GM12892 (cell line): ENCODE measurements around the gene ABI1.
"Not testable (repeated sequence)": the region's sequence is repeated elsewhere in the genome, so short reads cannot be mapped to it uniquely, and the experiment has no call there.

Source experiments
- DNase-seq: peaks from one replicate; pipeline ENCODE4 v3.0.0; 2011; ENCODE audit not compliant: insufficient read length
- FAIRE-seq: peaks from 2 replicates; lab custom pipeline; 2011; peaks lifted over from hg19 to GRCh38; lab: Jason Lieb, UNC
- POLR2A ChIP-seq: IDR thresholded peaks from 2 replicates; pipeline ENCODE4 v1.6.1; 2011; ENCODE audit warnings: low read depth, low read length, control low read depth
- POLR2AphosphoS5 ChIP-seq: IDR thresholded peaks from 2 replicates; pipeline ENCODE4 v1.6.1; 2011; ENCODE audit warnings: low read depth, low read length, control low read depth
- TAF1 ChIP-seq: IDR thresholded peaks from 2 replicates; pipeline ENCODE4 v1.6.1; 2011; ENCODE audit warnings: low read depth, mild to moderate bottlenecking, control low read depth, low read length, borderline replicate concordance

Gene ABI1

GRCh38 chr10:26869528-26869927 is 8.8 kb upstream of the ABI1 start:
- no peak for DNase-seq
- FAIRE-seq, result no peak
- TF ChIP-seq POLR2AphosphoS5, result no peak
- no peak for TF ChIP-seq TAF1
- TF ChIP-seq POLR2A, result no peak

DNA sequence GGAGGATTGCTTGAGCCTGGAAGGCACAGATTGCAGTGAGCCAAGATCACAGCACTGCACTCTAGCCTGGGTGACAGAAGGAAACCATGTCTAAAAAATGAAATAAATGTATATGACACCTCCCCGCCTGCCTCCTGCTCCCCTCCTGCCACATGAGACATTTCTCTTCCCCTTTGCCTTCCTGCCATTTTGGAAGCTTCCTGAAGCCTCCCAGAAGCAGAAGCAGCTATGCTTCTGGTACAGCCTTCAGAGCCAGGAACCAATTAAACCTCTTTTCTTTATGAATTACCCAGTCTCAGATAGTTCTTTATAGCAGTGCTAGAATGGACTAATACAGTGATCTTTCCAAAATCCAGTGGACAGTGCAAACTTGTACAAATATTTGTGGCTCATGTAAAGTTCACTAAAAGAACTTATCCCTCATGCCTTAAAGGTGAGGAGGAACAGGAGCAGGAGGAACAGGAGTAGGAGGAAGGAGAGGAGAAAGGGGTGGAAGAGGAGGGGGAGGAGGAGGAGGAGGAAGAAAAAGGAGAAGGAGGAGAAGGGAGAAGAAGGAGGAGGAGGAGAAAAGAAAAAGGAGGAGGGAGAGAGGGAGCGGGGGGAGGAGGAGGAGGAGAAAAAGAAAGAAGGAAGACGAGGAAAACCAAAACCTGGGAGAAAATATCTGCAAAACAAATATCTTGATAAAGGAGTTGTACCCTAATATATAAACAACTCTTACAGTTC is 2.8 kb upstream of the ABI1 start:
- no peak for DNase-seq
- FAIRE-seq, result no peak
- no peak for TF ChIP-seq TAF1
- no peak for TF ChIP-seq POLR2AphosphoS5
- TF ChIP-seq POLR2A, result no peak

DNA sequence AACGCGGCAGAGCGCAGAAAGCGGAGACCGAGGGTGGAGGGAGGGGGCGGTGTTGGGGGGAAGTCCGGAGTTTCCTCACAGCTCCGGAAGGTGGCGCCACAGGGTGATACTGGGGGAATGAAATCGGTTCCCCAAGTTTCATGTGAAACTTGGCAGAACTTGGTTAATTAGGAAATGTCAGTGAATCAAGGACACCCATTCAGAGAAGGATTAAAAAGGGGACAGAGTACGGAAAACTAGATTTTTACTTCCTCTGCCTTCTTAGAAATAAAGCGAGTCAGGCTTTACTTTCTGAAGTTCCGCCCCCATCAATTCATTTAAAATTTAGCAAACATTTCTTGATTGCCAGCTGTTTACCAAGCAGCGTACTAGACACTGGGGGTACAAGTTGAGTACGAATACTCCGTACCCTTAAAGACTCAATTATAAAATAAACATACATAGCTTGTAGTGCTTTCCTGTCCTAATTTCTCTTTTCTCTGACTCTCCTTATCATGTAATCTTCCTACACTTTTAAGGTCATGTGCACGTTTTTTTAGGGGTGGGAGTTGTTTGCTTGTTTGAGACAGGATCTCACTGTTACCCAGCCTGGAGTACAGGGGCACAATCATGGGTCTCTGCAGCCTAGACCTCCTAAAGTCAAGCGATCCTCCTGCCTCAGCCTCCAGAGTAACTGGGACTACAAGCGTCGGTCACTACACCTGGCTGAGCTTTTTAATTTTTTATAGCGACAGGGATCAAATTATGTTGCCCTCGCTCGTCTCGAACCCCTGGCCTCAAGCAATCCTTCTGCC is 644 bp upstream of the ABI1 start:
- TF ChIP-seq TAF1 (no peak), POLR2A (no peak), POLR2AphosphoS5 (no peak)
- DNase-seq (no peak), FAIRE-seq (peak; percentile 36)

DNA sequence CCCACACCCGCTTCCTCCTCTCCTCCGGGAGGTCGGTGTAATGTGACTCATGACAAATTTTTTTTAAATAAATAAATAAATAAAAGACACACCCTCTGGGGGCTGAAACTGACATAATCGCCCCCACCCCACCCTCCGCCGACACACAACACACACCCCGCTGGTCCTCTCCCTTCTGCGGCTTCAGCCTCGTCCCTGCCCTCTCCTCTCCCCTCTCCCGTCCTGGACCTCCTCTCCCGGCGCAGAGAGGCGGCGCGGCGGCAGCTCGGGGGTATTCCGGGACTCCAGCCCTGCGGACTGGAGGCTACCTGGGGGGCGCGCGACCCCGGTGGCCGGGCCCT is 686 bp downstream of the ABI1 start:
- TF ChIP-seq TAF1 (no peak), POLR2A (no peak), POLR2AphosphoS5 (no peak)
- peak; percentile 8 for DNase-seq
- FAIRE-seq, result no peak

GRCh38 chr10:26859241-26860101 is 1.3 kb downstream of the ABI1 start:
- no peak for FAIRE-seq
- no peak for DNase-seq
- TF ChIP-seq POLR2AphosphoS5 (no peak), TAF1 (no peak), POLR2A (no peak)

DNA sequence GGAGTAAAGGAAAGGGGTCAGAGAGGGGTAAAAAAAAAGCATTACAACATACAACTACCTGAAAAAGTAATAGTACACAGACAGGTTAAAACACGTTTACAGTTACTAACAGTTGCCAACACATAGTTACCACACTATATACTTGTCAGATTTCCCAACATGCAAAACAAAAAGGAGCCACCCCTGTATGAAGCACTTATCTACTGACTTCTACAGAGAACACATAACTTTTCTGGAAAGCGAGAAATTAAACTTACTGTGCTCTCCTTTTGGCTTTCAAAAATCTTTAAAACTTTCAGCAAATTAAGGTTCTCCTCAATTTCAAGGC is 2.1 kb downstream of the ABI1 start:
- DNase-seq (no peak), FAIRE-seq (no peak)
- TF ChIP-seq POLR2AphosphoS5 (no peak), POLR2A (no peak), TAF1 (no peak)

DNA sequence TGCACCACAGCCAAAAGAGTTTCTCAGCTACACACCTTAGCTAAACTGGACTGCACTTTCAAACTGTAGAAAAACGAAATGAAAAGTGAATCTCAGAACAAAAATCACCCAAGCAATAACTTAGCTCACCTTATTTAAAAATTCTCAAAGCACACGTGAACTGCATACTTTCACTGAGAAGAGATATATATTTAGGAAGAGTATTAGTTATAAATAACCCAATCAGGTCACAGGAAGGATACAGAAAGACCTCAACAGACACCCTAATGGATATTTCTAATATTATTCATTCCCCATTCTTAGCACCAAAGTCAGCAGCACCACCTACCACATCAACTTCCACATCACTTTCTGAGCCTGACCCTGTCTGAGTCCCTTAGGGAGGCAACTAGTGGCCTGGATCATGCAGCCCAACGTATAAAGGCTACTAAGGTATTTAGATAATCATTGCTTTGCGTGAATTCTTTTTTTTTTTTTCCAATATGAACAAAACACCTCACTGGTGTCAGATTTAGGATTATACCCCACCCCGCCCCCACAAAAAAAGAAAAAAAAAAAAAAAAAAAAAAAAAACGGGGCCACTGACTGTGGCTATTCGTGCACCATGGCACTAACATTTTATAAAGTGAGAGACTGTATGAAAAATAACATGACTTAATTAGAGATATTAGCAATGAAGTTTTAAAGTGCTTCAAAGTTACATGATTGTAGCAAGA is 2.6 kb downstream of the ABI1 start:
- FAIRE-seq, result peak; percentile 71

DNA sequence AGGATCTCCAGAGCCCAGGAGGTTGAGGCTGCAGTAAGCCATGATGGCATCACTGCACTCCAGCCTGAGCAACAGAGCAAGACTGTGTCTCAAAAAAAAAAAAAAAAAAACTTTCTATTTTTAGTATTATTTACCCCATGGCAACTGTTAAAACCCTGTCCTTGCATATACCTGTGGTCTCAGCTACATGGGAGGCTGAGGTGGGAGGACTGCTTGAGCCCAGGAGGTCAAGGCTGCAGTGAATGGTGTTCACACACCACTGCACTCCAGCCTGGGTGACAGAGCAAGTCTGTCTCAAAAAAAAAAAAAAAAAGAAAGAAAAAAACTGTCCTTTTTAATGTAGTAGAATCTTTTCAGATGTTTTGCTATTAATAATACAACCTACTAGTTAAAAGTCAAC is 3.2 kb downstream of the ABI1 start:
- not testable (repeated sequence) for FAIRE-seq, DNase-seq

More for the DNA sequence above, 2.6 kb downstream of the ABI1 start:
- DNase-seq, result no peak
- TF ChIP-seq TAF1 (no peak), POLR2A (no peak), POLR2AphosphoS5 (no peak)

GRCh38 chr10:26855186-26855585 is 5.6 kb downstream of the ABI1 start:
- DNase-seq (no peak), FAIRE-seq (no peak)
- TF ChIP-seq POLR2AphosphoS5, result no peak
- no peak for TF ChIP-seq TAF1
- no peak for TF ChIP-seq POLR2A

DNA sequence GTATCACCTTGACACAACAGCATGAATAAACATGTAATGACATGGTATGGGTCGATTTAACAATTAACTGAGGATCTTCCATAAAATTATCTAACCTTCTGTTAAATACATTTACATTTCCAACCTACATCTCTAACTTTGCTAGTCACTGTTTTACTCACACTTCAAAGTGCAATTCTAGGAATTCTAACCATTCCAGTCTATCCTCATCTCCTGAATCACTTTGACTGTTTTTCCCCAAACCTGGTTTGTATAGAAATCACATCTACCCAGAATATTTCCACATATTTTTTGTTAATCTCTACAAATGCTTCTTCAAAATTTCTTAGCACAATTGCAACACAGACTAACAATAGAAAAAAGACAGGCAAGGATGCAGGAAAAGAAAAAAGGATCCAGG is 6.2 kb downstream of the ABI1 start:
- FAIRE-seq, result no peak

More for the DNA sequence above, 6.2 kb downstream of the ABI1 start:
- no peak for TF ChIP-seq POLR2AphosphoS5
- TF ChIP-seq POLR2A, result no peak
- no peak for TF ChIP-seq TAF1
- no peak for DNase-seq
